Spleen (tissue), 11 donors: ENCODE data around the gene HLA-DQB1. TPM values are rescaled to one million over a fixed set of nuclear protein-coding genes. Genes with fewer than 3 reads are reported as not detected.

ENCODE experiments used
- DNase-seq: peaks from one replicate; pipeline ENCODE4 v3.0.0-alpha.2; 2020
- H3K27ac ChIP-seq, 8 donors: fragments of 200-600 bp; sonication (generic) in 7 of 8; 1 replicate in 4 of 8; 2 replicates in 4 of 8; pipeline versions ENCODE4 v1.5.0 to v1.8.0; 2016 to 2021; ENCODE audit warnings: inconsistent platforms in 4 of 8, mild to moderate bottlenecking in 4 of 8, moderate library complexity in 1 of 8
- H3K27me3 ChIP-seq, 7 donors: fragments of 200-600 bp; sonication (generic) in 6 of 7; replicated peaks in 1 of 7; 1 replicate in 4 of 7; 2 replicates in 3 of 7; pipeline versions ENCODE4 v1.5.0 to v1.8.0; 2016 to 2021; ENCODE audit warnings: inconsistent platforms in 3 of 7, mild to moderate bottlenecking in 1 of 7
- H3K36me3 ChIP-seq, 6 donors: fragments of 200-600 bp; sonication (generic) in 5 of 6; 1 replicate in 4 of 6; 2 replicates in 2 of 6; pipeline versions ENCODE4 v1.5.0 to v1.8.0; 2016 to 2021; ENCODE audit warnings: inconsistent platforms in 2 of 6
- H3K4me1 ChIP-seq, 6 donors: fragments of 200-600 bp; sonication (generic) in 5 of 6; 1 replicate in 3 of 6; 2 replicates in 3 of 6; pipeline versions ENCODE4 v1.5.0 to v1.8.0; 2016 to 2021; ENCODE audit warnings: inconsistent platforms in 3 of 6
- H3K4me3 ChIP-seq, 8 donors: fragments of 200-600 bp; sonication (generic) in 7 of 8; 1 replicate in 4 of 8; 2 replicates in 4 of 8; pipeline versions ENCODE4 v1.5.0 to v1.8.0; 2016 to 2021; ENCODE audit warnings: inconsistent platforms in 4 of 8, mild to moderate bottlenecking in 4 of 8, moderate library complexity in 2 of 8
- H3K9me3 ChIP-seq, 8 donors: fragments of 200-600 bp; sonication (generic) in 7 of 8; 1 replicate in 4 of 8; 2 replicates in 4 of 8; pipeline versions ENCODE4 v1.5.0 to v1.8.0; 2016 to 2021; ENCODE audit warnings: inconsistent platforms in 4 of 8
- POLR2A ChIP-seq, 3 donors: fragments of 450-650 bp; IDR thresholded peaks; one replicate each; pipeline ENCODE4 v1.5.1; 2017; ENCODE audit warnings: antibody characterized with exemption in 3 of 3, mild to moderate bottlenecking in 1 of 3
- POLR2AphosphoS5 ChIP-seq, 3 donors: sonication (generic); formaldehyde crosslinking; IDR thresholded peaks; one replicate each; pipeline ENCODE4 v1.5.1; 2017; ENCODE audit warnings: antibody characterized with exemption in 3 of 3
- WGBS, 5 donors: extraction: QIAGEN DNeasy Blood & Tissue Kit in 3 of 5; methylation state at CpG; one replicate each; pipeline versions ENCODE4 v1.1.5 to v1.1.7; 2013 to 2018; 5-methylcytosine and 5-hydroxymethylcytosine counted together
- intact Hi-C: fragments of 100-400 bp; cut with DNase I; formaldehyde crosslinking; loops from one replicate; pipeline ENCODE4 v1.15.0; 2023; ENCODE audit warnings: low total_unique reads
- polyA plus RNA-seq, 3 donors: library from polyadenylated mRNA; stranded (reverse); fragments of 200-250 nt; gene quantifications; one replicate each; pipeline ENCODE4 v1.2.1, GENCODE V29; 2013
- total RNA-seq, 7 donors: library from RNA; depleted of rRNA in 3 of 7; stranded (reverse); fragments of >200 nt in 3 of 7; fragmentation: NEBNext Ultra II Directional in 4 of 7; extraction: Animal tissue kit (Norgen Biotek cat#: 25700) in 4 of 7; gene quantifications; one replicate each; pipeline versions ENCODE4 v1.1.0 to v1.2.1, GENCODE V29; 2016 to 2021
- donor health status: healthy with polysubstance abuse.
- donor health status: DM: no; HTN: no; CAD: no; lungs with moderate emphysema.
- donor health status: DM: no; HTN: no; CAD: no.
- donor health status: Bipolar disorder and iron deficiency.
- donor health status: healthy.
- donor health status: DM: no; HTN: no; CAD: no.
- donor health status: DM: yes; HTN: yes; CAD: no.

The HLA-DQB1 gene
- total and polyA plus RNA-seq, 10 donors: 6.1 to 1,152 (median 165) TPM

- Histone ChIP-seq H3K36me3 (no peaks in the 10 kb centered on the region), H3K27ac (peak overlapping the region; percentile 76 to 92 (median 86)), H3K9me3 (no peaks in the 10 kb centered on the region), H3K4me3 (peak overlapping the region in 1 of 8 donors; percentile 49), H3K4me1 (peaks cover 0 to 7% (median 1%) of the 10 kb centered on the region in 6 donors), H3K27me3 (no peaks in the 10 kb centered on the region)
- intact Hi-C loops: no loop called here
- WGBS, 5 donors: 10 to 21% (median 12%) methylated on average over 8 of the region's 8 CpGs
- no peak for TF ChIP-seq POLR2A (IDR thresholded peaks at IDR 0.05)
- peak in 1 of 3 donors; percentile 35 for TF ChIP-seq POLR2AphosphoS5 (IDR thresholded peaks at IDR 0.05)
- DNase-seq: peak; percentile 75
These were observed 56.5 kb downstream of the HLA-DQB1 start for GRCh38 chr6:32609731-32610640.

Other genes with a start within 250 kb of the HLA-DQB1 start
- 1,000 to 10,000 TPM; 1,127 to 2,096 (median 1,509) TPM for gene HLA-DRA, start 226.8 kb downstream of the HLA-DQB1 start, total RNA-seq
- gene HLA-DRA, start 226.8 kb downstream of the HLA-DQB1 start, polyA plus RNA-seq: 1,000 to 10,000 TPM; 1,837 to 2,800 (median 2,098) TPM
- 100 to 1,000 TPM in 4 of 7 donors, 10 to 100 TPM in 1, 1 to 10 TPM in 2; 1.9 to 633 (median 121) TPM for gene HLA-DRB5, start 136.4 kb downstream of the HLA-DQB1 start, total RNA-seq
- gene HLA-DRB5, start 136.4 kb downstream of the HLA-DQB1 start, polyA plus RNA-seq: 10 to 100 TPM in 1 of 3 donors, 1 to 10 TPM in 2; 3.0 to 18.6 (median 3.5) TPM
- gene HLA-DRB1, start 76.8 kb downstream of the HLA-DQB1 start, total RNA-seq: 100 to 1,000 TPM; 158 to 779 (median 365) TPM
- 100 to 1,000 TPM; 450 to 729 (median 573) TPM for gene HLA-DRB1, start 76.8 kb downstream of the HLA-DQB1 start, polyA plus RNA-seq
- gene HLA-DQA1, start 29.3 kb downstream of the HLA-DQB1 start, total RNA-seq: 100 to 1,000 TPM in 6 of 7 donors, 10 to 100 TPM in 1; 19.1 to 340 (median 196) TPM
- 100 to 1,000 TPM; 249 to 441 (median 420) TPM for gene HLA-DQA1, start 29.3 kb downstream of the HLA-DQB1 start, polyA plus RNA-seq
- 10 to 100 TPM in 4 of 7 donors, 1 to 10 TPM in 2, under 1 TPM in 1; 0.46 to 84.9 (median 10.9) TPM for gene HLA-DQA2, start 74.7 kb upstream of the HLA-DQB1 start, total RNA-seq
- under 1 TPM; 0.10 to 0.29 (median 0.24) TPM for gene HLA-DQA2, start 74.7 kb upstream of the HLA-DQB1 start, polyA plus RNA-seq
- 10 to 100 TPM in 3 of 7 donors, 1 to 10 TPM in 3, not detected in 1; 1.0 to 72.6 (median 12.6) TPM for gene HLA-DQB2, start 96.9 kb upstream of the HLA-DQB1 start, total RNA-seq
- under 1 TPM in 2 of 3 donors, not detected in 1; 0.88 to 0.96 TPM for gene HLA-DQB2, start 96.9 kb upstream of the HLA-DQB1 start, polyA plus RNA-seq
- 10 to 100 TPM; 30.7 to 50.7 (median 43.9) TPM for gene HLA-DOB, start 150.3 kb upstream of the HLA-DQB1 start, total RNA-seq
- gene HLA-DOB, start 150.3 kb upstream of the HLA-DQB1 start, polyA plus RNA-seq: 100 to 1,000 TPM; 112 to 179 (median 141) TPM
- gene TAP2, start 172.1 kb upstream of the HLA-DQB1 start, total RNA-seq: 100 to 1,000 TPM in 1 of 7 donors, 10 to 100 TPM in 6; 33.0 to 106 (median 77.9) TPM
- gene TAP2, start 172.1 kb upstream of the HLA-DQB1 start, polyA plus RNA-seq: 10 to 100 TPM; 26.4 to 40.9 (median 34.0) TPM
- gene PSMB8, start 177.4 kb upstream of the HLA-DQB1 start, total RNA-seq: 100 to 1,000 TPM; 109 to 156 (median 147) TPM
- 100 to 1,000 TPM; 248 to 288 (median 279) TPM for gene PSMB8, start 177.4 kb upstream of the HLA-DQB1 start, polyA plus RNA-seq
- gene TAP1, start 187.0 kb upstream of the HLA-DQB1 start, total RNA-seq: 100 to 1,000 TPM; 108 to 172 (median 147) TPM
- 100 to 1,000 TPM in 2 of 3 donors, 10 to 100 TPM in 1; 98.5 to 154 (median 133) TPM for gene TAP1, start 187.0 kb upstream of the HLA-DQB1 start, polyA plus RNA-seq
- gene PSMB9, start 187.5 kb upstream of the HLA-DQB1 start, total RNA-seq: 100 to 1,000 TPM; 141 to 206 (median 169) TPM
- gene PSMB9, start 187.5 kb upstream of the HLA-DQB1 start, polyA plus RNA-seq: 100 to 1,000 TPM; 172 to 328 (median 204) TPM